K562 (cell line): Measurements from ENCODE around the gene FAM20C.

Source experiments
- CBX1 ChIP-seq: sonication (generic); IDR thresholded peaks from 2 replicates; pipeline ENCODE4 v1.6.1; 2016; ENCODE audit warnings: antibody characterized with exemption, low read depth, mild to moderate bottlenecking
- CTCF ChIP-seq, 3 experiments: IDR thresholded peaks in 2 of 3; conservative IDR thresholded peaks in 1 of 3; 2 replicates each; pipeline ENCODE4 v1.5.1; 2011 to 2012; ENCODE audit warnings: low read length in 3 of 3, mild to moderate bottlenecking in 3 of 3, control low read depth in 2 of 3, improper control_type of control experiment in 1 of 3, inconsistent platforms in 1 of 3, low read depth in 1 of 3, mixed read lengths in 1 of 3, moderate library complexity in 1 of 3; ENCODE audit not compliant: insufficient read depth in 2 of 3
- EHMT2 ChIP-seq: fragments of 450-650 bp; IDR thresholded peaks from 2 replicates; pipeline ENCODE4 v1.6.1; 2018; ENCODE audit warnings: antibody characterized with exemption
- EP300 ChIP-seq: IDR thresholded peaks from 2 replicates; pipeline ENCODE4 v1.6.1; 2012; ENCODE audit warnings: low read length, improper control_type of control experiment
- HDAC1 ChIP-seq, 2 experiments: fragments of 450-650 bp; IDR thresholded peaks; 2 replicates each; pipeline ENCODE4 v1.6.1; 2016 to 2017; ENCODE audit warnings: inconsistent platforms in 1 of 2, mild to moderate bottlenecking in 1 of 2, moderate library complexity in 1 of 2
- USF1 ChIP-seq: sonication (generic); formaldehyde crosslinking; IDR thresholded peaks from 2 replicates; pipeline ENCODE4 v1.9.0; 2022; ENCODE audit warnings: mild to moderate bottlenecking, missing genetic modification reagents
- ZFP91 ChIP-seq: sonication (generic); formaldehyde crosslinking; IDR thresholded peaks from 2 replicates; pipeline ENCODE4 v1.8.0; 2022; ENCODE audit warnings: mild to moderate bottlenecking, missing genetic modification reagents
- ZFX ChIP-seq: sonication (generic); formaldehyde crosslinking; IDR thresholded peaks from 2 replicates; pipeline ENCODE4 v1.8.0; 2022; ENCODE audit warnings: mild to moderate bottlenecking, missing genetic modification reagents, moderate library complexity

- TF ChIP-seq CTCF (IDR thresholded peaks at IDR 0.05 in 2 of 3, conservative IDR thresholded peaks at IDR 0.05 in 1 of 3; ENCODE audit: insufficient read depth in 2 of 3, low read depth in 1 of 3, low read length in 3 of 3) (no peak), ZFP91 (CRISPR knock-in tag) (no peak), USF1 (CRISPR knock-in tag) (no peak), ZFX (no peak), HDAC1 (IDR thresholded peaks at IDR 0.05) (no peak), EP300 (no peak), CBX1 (no peak), EHMT2 (no peak)
Measured at GRCh38 chr7:173209-173918, 19.0 kb upstream of the FAM20C start.
